ENCODE results near the gene LONRF2.
A peak's percentile ranks its signal among the peaks of the same experiment; 100 is the strongest.
"Not testable (repeated sequence)": the region's sequence is repeated elsewhere in the genome, so short reads cannot be mapped to it uniquely, and the experiment has no call there.

LONRF2 gene

DNA sequence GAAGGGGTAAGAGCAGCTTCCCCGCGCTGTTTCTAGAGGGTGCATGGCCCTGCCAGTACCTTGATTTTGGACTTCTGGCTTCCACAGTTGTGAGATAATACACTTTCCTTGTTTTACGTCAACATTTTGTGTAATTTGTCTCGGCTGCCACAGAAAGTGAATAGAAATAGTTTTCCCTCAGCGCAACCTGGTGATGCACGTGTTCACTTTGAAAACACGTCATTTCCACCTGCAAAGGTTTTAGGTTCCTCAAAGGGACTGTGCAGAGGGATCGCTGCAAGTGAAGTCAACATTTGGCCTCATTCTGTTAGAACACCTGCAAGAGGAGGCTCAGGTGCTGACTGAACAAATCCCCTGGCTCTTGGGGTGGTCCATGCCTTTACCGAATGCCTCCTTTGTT lies 71.7 kb downstream of the LONRF2 start:
- DNase-seq = no peak

DNA sequence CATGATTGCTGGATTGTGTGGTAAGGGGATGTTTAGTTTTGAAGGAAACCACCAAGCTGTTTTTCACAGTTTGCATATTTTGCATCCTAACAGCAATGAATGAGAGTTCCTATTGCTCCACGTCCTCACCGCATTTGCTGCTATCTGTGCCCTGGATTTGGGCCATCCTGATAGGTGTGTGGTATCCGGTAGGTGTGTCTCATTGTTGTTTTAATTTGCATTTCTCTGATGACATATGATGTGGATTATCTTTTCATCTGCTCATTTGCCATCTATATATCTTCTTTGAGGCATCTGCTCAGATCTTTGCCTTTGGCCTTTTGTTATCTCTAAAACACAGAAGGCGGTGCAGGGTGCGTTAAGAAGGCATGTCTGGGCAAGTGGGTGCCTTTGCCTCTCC lies 73.3 kb downstream of the LONRF2 start:
- no peak for DNase-seq

DNA sequence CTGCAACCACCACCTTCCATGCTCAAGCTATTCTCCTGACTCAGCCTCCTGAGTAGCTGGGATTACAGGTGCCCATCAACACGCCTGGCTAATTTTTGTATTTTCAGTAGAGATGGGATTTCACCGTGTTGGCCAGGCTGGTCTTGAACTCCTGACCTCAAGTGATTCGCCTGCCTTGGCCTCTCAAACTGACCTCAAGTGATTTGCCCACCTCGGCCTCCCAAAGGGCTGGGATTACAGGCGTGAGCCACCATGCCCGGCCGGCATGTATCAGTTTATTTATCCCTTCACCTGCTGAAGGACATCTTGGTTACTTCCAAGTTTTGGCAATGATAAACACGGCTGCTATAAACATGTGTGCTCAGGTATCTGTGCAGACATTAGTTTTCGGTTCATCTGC lies 73.7 kb downstream of the LONRF2 start:
- not testable (repeated sequence) for DNase-seq

DNA sequence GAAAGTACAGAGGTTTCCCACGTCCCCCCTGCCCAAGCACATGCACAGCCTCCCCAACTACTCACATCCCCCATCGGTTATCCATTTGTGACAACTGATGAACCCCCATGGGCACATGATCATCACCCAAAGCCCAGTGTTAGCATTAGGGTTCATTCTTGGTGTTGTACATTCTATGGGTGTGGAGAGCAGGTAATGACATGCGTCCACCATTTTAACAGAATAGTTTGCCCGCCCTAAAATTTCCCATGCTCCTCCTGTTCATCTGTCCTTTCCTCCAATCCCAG lies 74.3 kb downstream of the LONRF2 start:
- DNase-seq = no peak

DNA sequence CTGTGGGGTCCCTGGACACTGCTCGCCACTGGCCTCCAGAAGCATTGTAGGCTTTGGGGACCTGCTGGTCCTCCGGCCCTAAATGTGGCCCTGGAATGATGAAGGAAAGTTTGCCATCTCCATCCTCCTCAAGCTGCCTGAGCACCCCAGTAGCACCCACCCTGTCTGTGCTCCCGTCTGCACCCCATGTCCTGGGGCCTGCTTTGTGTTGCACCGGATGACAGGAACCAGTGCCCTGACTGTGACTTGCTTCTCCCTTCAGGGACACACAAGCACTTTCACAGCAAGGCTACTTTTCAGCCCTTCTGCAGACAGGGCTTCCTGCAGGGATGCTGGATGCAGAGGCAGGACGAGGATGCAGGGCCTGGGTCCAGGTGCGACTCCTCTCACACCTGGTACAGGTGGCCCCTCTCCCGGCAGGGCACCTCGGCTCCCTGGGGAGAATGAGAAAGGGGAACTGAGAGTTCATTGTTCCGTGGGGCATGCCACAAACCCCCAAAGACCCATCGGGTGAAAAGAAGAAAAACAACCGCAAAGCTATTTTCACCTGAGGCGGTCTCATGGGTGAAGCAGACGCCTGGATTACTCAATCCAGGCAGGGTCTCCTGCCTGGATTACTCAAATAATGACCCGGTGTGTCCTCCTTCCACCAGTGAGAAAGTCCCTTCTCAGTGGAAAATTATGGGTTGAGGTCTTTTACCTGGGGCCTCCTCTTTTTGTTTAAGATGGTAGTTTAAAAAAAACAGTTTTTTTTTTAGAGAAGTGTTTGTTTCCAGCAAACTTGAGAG lies 74.9 kb downstream of the LONRF2 start:
- no peak for DNase-seq

DNA sequence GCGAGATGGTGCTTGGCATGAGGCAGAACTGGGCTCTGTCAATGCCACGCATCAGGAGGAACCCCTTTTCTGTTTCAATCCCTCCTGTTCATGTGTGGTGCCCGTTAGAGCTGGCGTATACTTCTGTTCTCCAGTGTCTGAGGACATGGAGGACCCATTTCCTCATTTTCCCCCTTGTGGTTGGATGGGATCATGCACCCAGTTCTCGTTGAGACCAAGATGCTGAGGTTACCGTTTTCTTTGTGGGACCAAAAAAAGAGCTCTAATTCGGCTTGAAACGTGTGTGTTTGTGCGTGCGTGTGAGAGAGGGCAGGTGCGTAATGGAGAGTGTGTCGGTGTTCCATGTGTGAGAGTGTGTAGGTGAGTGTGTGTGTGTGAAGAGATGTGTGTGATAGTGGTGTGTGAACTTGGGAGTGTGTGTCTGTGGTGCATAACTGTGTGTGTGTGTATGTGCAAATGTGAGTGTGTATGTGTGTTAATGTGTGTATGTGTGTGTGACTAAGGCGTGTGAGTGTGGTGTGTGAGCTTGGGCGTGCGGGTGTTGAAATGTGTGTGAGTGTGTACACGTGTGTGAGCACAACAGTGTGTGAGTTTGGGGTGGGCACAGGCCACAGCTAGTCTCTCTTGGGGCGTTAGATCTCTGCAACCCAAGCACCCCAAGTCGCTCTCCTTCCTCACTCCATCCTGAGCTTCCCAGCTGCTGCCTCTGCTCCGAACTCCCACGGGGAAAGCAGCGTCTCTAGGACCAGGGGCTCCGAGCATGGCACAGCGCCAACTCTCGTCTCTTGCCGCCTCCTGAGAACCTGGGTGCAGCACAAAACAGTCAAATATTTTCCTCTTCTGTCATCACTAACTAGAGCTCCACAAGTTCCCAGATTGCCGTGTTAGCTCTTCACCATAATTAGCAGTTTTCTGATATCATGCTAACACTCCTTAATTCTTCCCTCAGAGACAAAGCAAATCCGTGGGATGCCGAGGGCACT lies 75.8 kb downstream of the LONRF2 start:
- DNase-seq = no peak

DNA sequence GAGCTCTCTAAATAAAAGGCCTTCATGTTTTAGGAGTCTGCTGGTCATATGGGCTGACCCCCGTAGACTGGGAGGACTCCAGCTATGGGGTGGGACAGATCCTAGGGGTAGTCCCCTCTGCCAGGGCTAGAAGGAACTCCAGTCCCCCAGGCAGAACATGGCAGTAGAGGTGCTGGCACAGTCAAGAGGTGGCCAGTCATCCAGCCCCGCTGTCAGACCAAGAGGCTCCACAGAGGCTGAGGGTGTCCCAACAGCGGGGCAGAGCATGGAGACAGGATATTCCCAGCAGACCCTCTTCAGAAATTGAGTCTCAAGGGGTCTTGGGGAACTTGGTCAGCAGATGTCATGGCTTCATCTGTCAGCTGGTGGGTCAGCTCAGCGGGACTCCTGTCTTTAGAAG lies 76.6 kb downstream of the LONRF2 start:
- no peak for DNase-seq

DNA sequence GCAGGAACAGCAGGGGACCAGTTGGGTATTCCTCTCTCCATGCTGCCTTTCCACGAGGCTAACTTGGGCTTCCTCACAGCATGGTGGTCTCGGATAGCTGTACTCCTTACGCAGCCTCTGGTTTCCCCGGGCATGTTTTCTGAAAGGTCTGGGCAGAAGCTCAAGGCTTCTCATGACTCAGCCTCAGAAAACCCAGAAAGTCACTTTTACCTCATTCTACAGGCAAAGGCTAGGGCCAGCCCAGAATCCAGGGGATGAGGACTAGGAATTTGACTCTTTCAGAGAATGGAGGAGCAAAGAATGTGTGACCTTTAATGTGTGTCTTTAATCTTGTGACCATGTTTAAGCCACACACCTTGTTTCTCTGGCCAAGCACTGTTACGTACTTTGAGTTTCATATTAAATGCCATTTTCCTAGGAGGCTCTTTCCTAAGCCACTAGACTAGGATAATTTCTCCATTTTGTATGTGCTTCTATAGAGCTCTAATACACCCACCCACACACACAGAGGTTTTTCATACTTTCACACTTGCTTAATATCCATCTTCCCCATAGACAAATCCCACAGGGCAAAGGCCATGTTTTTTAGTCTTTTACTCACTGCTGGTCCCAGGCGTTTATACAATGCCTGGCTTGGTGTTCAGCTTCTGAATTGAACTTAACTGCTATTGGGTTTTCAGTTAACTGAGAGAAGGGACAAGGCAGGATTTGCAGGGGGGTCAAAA lies 77.3 kb downstream of the LONRF2 start:
- DNase-seq = no peak

DNA sequence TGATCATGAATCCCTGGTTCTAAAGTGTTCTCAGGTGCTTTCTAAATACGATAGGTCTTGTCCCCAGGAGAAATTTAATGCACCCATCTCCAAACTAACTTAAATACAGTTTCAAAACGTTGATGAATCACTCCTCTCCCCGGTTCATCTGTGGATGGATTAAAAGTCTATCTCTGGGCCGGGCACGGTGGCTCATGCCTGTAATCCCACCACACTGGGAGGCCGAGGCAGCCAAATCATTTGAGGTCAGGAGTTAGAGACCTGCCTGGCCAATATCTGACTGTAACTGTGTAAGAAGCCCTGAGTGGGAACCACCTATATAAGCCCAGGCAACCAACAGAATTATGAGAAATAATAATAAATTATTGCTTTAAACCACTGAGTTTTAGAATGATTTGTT lies 78.7 kb downstream of the LONRF2 start:
- DNase-seq = no peak

DNA sequence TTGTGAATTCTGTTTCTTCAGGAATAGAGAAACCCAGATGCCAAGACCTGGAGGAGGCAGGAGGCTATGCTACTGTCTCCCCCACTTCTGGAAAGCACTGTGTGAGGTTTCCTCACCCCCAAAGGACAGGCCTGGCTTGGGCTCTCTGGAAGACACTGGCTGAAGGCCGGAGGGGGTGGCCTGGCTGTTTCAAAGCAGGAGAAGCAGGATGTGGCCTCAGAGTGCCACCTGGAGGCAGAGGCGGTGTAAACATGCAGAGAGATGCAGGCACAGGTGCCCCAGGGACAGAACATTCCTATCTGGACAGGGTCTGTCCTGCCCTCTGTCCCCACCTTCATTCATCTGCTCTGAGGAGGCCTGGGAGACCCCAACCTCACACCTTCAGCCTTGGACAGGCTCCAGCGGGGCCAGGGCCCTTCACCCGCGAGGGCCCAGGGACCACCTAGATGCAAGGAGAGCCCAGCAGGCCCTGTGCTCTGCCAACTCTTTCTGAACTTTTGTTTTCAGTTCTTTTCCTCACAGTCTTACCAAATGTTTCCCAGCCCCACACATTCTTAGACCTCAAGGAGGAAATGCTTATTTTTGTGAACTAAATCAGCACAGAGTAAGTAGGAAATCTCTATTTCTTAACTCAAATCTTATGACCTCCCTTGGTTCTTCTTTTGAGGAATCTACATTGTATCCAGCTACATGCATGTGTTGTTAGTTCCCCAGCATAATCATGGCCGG lies 79.2 kb downstream of the LONRF2 start:
- peak; percentile 51 for DNase-seq

DNA sequence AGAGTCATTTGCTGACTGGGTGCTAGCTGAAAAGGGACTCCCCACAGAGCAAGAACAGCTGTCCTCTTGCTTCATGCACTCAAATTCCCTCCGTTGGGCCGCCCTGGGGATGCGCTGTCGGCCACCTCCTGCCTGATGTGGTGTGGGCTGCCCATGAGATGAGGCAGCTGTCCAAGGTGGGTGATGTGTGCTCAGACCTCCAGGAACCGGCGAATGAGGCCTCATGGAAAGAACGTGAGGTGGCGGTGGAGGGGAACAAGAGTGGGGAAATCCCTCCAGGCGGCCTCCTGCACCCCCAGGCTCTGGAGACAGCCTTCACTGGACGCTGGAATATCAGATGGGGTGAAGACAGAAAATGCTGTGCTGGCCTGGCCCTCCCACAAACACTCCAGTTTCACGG lies 79.8 kb downstream of the LONRF2 start:
- DNase-seq = no peak

DNA sequence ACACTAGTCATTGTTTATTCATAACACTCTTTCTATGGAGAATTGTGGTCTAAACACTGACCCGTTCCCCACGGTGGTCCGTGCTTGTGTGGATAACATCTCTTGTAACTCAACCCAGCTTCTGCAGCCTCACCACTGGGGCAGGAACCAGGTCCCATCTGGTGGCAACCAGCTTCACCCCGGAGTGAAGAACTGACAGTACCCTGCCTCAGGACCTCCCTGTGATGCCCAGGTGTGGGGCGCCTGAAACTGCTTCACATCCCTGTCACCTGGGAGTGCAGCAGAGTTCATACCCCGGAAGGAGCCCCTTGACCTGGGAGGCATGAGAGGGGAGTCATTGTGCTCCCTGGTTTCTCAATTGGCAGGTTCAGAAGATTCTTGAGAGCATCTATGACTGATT lies 81.1 kb downstream of the LONRF2 start:
- DNase-seq = no peak

DNA sequence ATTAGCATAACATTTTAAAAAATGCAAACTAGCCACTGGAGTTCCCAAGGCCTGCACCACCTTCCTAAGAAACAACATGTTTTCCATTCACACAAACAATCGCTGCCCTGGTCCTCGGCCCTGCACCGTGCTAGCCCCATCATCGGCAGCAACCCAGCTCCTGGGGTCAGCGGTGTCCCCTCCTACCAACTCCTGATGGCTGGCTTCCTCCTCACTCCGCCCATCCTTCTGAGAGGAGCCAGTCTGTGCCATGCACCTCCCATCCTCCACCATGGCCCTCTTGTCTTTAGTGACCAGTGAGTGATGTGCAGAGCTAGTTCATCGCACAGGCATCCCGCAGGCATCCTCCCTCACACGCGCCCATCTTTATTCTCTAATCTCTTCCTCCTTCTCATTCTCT lies 81.9 kb downstream of the LONRF2 start:
- no peak for DNase-seq

DNA sequence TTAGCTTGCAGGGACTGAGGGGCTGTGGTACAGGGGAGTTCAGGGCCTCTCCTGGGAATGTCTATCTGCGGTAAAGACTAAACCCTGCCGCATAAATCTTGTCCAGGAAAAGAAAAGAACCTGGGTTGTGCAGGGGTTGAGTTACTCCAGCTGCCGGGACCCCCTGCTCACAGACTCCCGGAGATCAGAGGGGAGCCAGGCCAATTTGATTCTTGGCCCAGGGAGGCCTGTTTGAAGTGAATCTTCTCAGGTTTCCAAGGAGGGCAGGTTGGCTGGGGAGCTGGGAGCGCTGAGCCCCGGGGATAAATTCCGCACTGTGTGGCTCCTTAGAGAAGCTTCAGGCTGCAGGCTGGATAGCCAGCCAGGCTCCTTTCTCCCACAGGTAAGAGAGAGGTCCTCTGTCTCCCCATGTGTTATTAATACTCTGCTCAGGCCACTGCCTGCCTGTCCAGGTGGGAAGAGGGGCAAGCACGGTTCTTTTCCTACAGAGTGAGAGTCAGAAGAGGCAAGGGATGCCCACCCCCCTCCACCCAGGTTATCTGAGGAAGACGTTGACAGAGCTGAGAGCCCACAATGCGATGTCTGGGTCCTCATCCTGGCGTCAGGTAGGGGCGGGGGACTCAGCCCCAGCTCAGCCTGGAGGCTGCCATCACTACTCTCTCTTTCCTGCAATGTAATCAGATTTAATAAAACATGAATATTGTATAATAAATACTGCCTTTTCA lies 82.7 kb downstream of the LONRF2 start:
- no peak for DNase-seq

DNA sequence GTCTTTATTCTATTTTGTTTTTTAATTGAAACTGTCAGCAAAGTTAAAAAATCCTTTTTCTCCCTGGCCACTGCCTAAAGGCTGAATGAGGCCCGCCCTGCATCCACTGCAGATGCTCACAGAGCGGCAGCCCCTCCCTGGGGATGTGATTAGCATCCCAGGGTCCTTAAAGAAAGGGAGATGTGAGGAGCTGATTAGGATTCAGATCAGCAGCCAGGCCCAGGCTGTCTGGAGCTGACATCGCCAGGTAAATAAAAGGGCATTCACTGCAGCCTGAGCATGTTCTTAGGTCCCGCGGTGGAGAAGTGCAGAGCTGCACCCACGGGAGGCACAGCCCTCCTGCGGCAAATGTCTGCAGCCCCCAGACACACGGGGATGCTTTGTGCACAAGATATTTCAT lies 83.8 kb downstream of the LONRF2 start:
- no peak for DNase-seq

DNA sequence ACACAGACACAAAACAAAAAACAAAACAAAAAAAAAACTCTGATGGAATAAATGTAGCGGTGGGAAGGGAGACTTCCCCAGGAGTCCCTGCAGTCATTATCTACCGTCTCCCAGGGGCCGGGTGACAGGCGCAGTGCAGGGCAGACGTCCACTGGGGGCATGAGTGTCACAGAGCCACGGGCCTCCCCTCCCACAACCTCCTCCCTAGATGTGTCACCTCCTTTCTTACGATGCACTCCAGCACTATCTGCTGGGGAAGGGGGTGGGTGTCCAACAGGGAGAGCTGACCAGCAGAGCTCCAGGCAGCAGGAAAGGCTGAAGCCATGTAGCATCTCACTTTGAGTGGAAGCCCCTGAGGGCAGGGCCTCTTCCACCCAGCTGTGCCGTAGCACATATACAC lies 84.5 kb downstream of the LONRF2 start:
- no peak for DNase-seq

DNA sequence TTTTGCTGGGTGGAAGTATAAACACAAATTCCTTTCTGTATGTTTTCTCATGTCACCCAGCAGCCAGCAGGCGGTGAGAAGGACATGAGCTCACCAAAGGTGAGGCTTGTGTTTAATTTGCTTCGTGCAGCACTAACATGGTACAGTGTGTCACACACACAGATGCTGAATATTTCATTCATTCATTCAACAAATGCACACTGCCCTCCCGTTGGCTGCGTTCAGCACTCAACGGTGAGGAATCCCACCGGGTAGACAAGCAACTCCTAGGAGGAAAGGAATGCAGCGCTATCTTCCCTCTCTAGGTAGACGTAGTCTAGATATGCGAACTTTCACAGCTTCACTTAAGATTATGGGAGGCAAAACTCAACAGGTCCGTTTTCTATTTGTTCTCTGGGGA lies 85.1 kb downstream of the LONRF2 start:
- no peak for DNase-seq

DNA sequence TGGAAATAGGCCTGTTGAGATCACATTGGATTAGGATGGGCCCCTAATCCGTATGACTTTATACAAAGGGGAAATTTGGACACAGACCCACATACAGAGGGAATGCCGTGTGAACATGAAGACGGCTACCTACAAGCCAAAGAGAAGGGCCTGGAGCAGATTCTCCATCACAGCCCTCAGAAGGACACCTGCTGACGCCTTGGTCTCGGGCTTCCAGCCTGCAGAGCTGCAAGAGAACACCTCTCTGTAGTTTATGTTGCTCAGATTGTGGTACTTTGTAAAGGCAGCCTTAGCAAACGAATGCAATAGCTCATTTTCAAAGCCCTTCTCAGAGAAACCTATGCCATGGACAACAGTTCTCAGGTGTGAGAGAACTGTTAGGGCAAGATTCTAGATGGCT lies 86.1 kb downstream of the LONRF2 start:
- DNase-seq = no peak

DNA sequence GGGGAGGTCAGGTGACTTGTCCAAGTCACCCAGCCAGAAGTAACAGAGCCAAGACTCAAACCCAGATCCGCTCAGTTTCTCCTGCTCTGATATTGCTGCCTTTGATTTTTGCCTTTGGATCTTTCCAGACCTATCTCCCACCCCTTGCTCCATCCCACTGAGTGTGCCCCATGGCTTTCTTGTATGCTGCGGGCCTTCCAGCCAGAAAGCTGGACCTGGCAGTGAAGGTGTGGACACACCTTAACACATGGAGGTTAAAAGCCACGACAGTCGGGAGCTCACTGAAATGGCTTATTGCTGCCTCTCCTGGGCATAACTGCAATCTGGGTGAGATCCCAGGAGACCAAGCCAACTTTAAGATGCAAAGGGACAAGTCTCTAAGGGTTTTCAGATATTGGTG lies 86.7 kb downstream of the LONRF2 start:
- no peak for DNase-seq

DNA sequence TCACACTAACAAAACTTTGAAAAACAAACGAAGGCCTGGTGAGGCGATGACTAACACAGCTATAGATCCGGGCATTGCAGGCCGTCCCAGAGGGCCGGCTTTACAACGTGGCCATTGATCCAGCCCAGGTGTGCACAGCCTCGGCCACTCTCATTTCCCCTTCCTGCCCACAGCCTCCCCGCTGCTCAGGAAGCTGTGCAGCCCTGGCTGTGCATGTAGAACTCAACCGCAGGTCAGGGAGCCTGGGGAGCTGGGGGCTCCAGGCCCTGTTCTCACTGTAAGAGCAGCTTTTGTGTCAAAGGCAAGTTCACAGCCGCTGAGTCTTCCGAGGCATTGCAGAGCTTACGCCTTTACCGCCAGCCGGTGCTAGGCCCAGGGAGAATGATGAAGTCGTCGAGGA lies 87.2 kb downstream of the LONRF2 start:
- no peak for DNase-seq

DNA sequence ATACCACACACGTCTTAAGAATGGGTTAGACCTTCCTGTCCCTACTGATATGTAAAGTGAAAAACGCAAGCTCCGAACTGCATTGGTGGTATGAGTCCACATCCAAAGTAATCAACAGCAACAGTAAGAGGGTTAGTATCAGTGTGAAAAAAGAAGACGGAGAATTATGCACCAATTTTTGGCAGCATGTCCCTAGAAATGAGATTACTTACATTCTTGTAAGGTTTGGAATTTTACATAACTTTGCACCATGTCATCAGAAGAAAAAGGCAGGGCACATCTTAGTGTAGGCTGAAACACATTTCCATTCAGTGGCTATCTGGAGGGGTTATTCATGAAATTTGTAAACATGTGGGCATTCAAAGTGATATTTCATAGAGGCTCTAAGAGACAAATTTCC lies 88.2 kb downstream of the LONRF2 start:
- DNase-seq = no peak

DNA sequence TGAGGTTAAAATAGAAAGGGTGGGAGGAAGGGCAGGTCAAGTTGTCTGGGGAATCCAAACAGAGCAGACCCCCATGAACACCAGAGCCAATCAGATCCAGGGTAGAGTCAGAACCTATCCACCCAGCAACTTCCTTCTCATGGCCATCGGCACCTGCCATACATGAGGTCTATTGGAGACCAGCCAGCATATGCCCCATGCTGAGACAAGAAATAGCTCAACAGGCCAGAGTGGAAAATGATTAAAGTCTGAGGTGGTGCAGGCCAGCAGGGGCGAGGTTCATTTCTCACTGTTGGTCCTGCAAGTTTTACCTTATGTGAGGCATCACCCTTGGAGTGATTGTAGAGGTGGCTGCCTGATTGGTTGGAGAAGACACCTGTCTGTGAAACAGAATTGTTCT lies 89.2 kb downstream of the LONRF2 start:
- no peak for DNase-seq
